CD8-positive, alpha-beta memory T cell (primary cell): ENCODE measurements around the gene NTM. TPM values are rescaled to one million over a fixed set of nuclear protein-coding genes. Genes with fewer than 3 reads are reported as not detected.

Experiments
- CTCF ChIA-PET: fragments of 350-600 bp; sonication (Branson Sonifier 250); formaldehyde crosslinking; loops from one replicate; lab custom pipeline; 2021; ENCODE audit warnings: antibody characterized with exemption; lab: Charles Lee
- POLR2A ChIA-PET: fragments of 350-600 bp; sonication (Branson Sonifier 250); formaldehyde crosslinking; loops from one replicate; lab custom pipeline; 2021; ENCODE audit warnings: antibody characterized with exemption; lab: Charles Lee
- DNase-seq, 5 donors: peaks; one replicate each; pipeline versions ENCODE4 v3.0.0 to v3.0.0-alpha.2; 2020 to 2022; ENCODE audit warnings: mixed read lengths in 1 of 5
- H3K27ac ChIP-seq: one replicate; pipeline ENCODE4 v1.7.0; 2013; ENCODE audit warnings: low read depth, mild to moderate bottlenecking, low read length, moderate library complexity
- H3K27me3 ChIP-seq: 2 replicates; pipeline ENCODE4 v1.7.0; 2013; ENCODE audit warnings: low read length, mild to moderate bottlenecking; ENCODE audit not compliant: insufficient read depth, poor library complexity, severe bottlenecking
- H3K36me3 ChIP-seq: 2 replicates; pipeline ENCODE4 v1.7.0; 2013; ENCODE audit warnings: mild to moderate bottlenecking, low read length, moderate library complexity; ENCODE audit not compliant: insufficient read depth
- H3K4me1 ChIP-seq: 2 replicates; pipeline ENCODE4 v1.7.0; 2013; ENCODE audit warnings: mild to moderate bottlenecking, low read length, moderate library complexity; ENCODE audit not compliant: insufficient read depth
- H3K4me3 ChIP-seq: 2 replicates; pipeline ENCODE4 v1.7.0; 2013; ENCODE audit warnings: mild to moderate bottlenecking, low read length
- H3K9me3 ChIP-seq: 2 replicates; pipeline ENCODE4 v1.7.0; 2013; ENCODE audit warnings: mild to moderate bottlenecking, low read length
- H3K27ac Mint-ChIP-seq, 8 donors: one replicate each; pipeline ENCODE4 v1.8.0; 2020 to 2021; ENCODE audit warnings: mixed read lengths in 8 of 8, mild to moderate bottlenecking in 6 of 8, inconsistent platforms in 3 of 8, moderate library complexity in 3 of 8
- H3K27me3 Mint-ChIP-seq, 2 donors: one replicate each; pipeline ENCODE4 v1.8.0; 2020 to 2021; ENCODE audit warnings: mixed read lengths in 2 of 2, mild to moderate bottlenecking in 1 of 2, moderate library complexity in 1 of 2
- H3K36me3 Mint-ChIP-seq, 3 donors: one replicate each; pipeline ENCODE4 v1.8.0; 2020 to 2021; ENCODE audit warnings: mixed read lengths in 3 of 3, inconsistent platforms in 1 of 3, mild to moderate bottlenecking in 1 of 3
- H3K4me1 Mint-ChIP-seq, 3 donors: one replicate each; pipeline ENCODE4 v1.8.0; 2020 to 2021; ENCODE audit warnings: mixed read lengths in 3 of 3, inconsistent platforms in 1 of 3, mild to moderate bottlenecking in 1 of 3
- H3K4me3 Mint-ChIP-seq, 7 donors: one replicate each; pipeline ENCODE4 v1.8.0; 2020 to 2021; ENCODE audit warnings: mixed read lengths in 7 of 7, mild to moderate bottlenecking in 6 of 7, moderate library complexity in 4 of 7, inconsistent platforms in 2 of 7
- H3K9me3 Mint-ChIP-seq, 5 donors: one replicate each; pipeline ENCODE4 v1.8.0; 2020 to 2022; ENCODE audit warnings: mixed read lengths in 5 of 5, mild to moderate bottlenecking in 3 of 5, moderate library complexity in 2 of 5, inconsistent platforms in 1 of 5
- polyA plus RNA-seq: library from polyadenylated mRNA; unstranded; fragments of 300-500 nt; fragmentation: Illumina TruSeq; gene quantifications from one replicate; pipeline ENCODE4 v1.2.3, GENCODE V29; 2021
- total RNA-seq, 2 experiments: library from RNA; stranded (reverse); gene quantifications; one replicate each; pipeline ENCODE4 v1.2.3, GENCODE V29; 2021

The NTM gene
- total and polyA plus RNA-seq, 3 experiments from 2014 or later = not detected

DNA sequence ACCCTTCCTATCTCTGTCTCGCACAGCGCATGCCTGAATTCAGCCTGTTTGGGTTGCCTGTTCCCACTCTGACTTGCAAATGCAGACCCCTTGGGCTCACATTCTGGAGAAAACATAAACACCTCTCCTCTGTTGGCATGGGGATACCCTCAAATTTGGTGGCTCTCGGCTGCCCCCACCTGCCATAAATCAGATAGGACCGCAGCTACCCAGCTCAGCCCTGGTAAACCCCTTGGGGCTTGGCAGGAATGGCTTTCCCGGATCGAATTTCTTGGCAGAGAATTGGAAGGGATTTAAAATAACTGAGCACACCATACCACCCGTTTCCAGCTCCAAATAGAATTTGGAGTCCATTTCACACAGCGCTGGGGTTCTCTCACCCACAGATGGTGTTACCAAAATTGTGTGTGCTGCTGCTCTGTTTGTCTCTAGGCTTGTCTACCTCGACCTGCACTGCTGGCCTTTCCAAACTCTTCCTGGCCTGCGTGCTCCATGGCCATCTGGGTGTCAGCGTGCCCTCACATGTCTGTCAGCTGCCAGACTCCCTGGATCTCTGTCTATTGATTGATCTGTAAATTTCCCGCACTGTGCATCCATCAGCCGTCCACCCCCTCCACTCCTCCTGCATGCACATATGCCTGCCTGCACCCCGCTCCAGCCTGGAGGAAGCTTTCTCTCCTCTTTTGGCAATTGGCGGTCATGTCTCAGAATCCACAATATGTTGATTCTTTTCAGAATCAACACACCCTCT, 134.0 kb downstream of the NTM start:
- Mint-ChIP-seq H3K36me3 (no peaks in the 10 kb centered on the region), H3K27me3 (no peaks in the 10 kb centered on the region), H3K9me3 (peaks cover 0 to 4% (median 2%) of the 10 kb centered on the region in 5 donors), H3K27ac (no peak overlapping the region), H3K4me3 (no peak overlapping the region), H3K4me1 (no peaks in the 10 kb centered on the region)
- Histone ChIP-seq H3K4me3 (no peak overlapping the region), H3K4me1 (no peaks in the 10 kb centered on the region), H3K27ac (no peak overlapping the region), H3K9me3 (no peaks in the 10 kb centered on the region), H3K27me3 (no peaks in the 10 kb centered on the region), H3K36me3 (no peaks in the 10 kb centered on the region)
- CTCF ChIA-PET = no interaction called here
- POLR2A ChIA-PET = no interaction called here
- no peak for DNase-seq

DNA sequence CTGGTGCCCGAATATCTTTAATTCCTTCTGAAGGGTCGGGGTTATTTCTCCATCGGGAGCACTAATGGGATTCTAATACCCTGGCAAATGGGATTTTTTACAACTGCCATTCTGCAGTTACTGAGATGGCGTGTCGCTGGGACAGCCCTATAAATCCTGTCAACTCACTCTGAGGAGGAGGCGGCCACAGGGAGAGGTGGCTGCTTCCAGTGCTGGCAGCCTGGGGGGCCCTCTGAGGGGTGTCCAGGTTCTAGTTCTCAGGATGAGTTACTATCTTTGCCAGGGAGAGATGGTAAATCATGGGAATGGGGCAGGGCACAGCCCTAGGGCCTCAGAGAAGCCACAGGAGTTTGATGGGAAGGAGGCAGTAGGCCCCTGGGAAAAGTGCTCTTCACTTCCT, 135.9 kb downstream of the NTM start:
- H3K9me3 Mint-ChIP-seq = peaks cover 0 to 4% (median 2%) of the 10 kb centered on the region in 5 donors
- no peaks in the 10 kb centered on the region for H3K27me3 Mint-ChIP-seq
- H3K36me3 ChIP-seq = no peaks in the 10 kb centered on the region
- POLR2A ChIA-PET = no interaction called here
- DNase-seq = no peak
- H3K27me3 ChIP-seq = no peaks in the 10 kb centered on the region
- H3K9me3 ChIP-seq = no peaks in the 10 kb centered on the region
- H3K4me3 Mint-ChIP-seq = no peak overlapping the region
- H3K4me3 ChIP-seq = no peak overlapping the region
- no peaks in the 10 kb centered on the region for H3K36me3 Mint-ChIP-seq
- H3K27ac ChIP-seq = no peak overlapping the region
- no peaks in the 10 kb centered on the region for H3K4me1 ChIP-seq
- H3K27ac Mint-ChIP-seq = no peak overlapping the region
- H3K4me1 Mint-ChIP-seq = no peaks in the 10 kb centered on the region
- CTCF ChIA-PET = no interaction called here

DNA sequence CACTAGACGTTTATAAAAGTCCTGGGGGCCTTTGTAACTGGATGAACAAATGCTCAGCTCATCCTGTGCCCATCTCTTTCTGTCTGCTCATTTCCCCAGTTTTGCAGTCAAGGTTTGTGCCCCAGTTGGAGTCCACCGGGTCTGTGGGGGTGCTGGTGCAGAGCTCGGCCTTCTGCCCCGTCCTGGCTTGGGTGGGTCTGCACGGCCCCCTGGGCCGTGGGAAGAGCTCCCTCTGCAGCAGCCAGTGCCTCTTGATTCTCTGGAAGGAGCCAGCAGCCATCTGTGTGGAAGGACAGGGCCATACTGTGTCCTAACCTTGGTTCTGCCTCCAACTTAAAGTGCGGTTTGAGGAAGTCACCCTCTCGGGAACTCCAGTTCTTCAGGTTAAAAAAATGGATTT, 140.2 kb downstream of the NTM start:
- ChIA-PET POLR2A (no interaction called here), CTCF (no interaction called here)
- H3K36me3 Mint-ChIP-seq = no peaks in the 10 kb centered on the region
- no peaks in the 10 kb centered on the region for H3K36me3 ChIP-seq
- H3K4me1 Mint-ChIP-seq = no peaks in the 10 kb centered on the region
- H3K27ac ChIP-seq = no peak overlapping the region
- peaks cover 0 to 3% (median 0%) of the 10 kb centered on the region in 5 donors for H3K9me3 Mint-ChIP-seq
- H3K4me1 ChIP-seq = no peaks in the 10 kb centered on the region
- no peaks in the 10 kb centered on the region for H3K9me3 ChIP-seq
- no peak overlapping the region for H3K4me3 Mint-ChIP-seq
- no peak for DNase-seq
- H3K27me3 ChIP-seq = no peaks in the 10 kb centered on the region
- H3K27me3 Mint-ChIP-seq = no peaks in the 10 kb centered on the region
- H3K27ac Mint-ChIP-seq = no peak overlapping the region
- no peak overlapping the region for H3K4me3 ChIP-seq

DNA sequence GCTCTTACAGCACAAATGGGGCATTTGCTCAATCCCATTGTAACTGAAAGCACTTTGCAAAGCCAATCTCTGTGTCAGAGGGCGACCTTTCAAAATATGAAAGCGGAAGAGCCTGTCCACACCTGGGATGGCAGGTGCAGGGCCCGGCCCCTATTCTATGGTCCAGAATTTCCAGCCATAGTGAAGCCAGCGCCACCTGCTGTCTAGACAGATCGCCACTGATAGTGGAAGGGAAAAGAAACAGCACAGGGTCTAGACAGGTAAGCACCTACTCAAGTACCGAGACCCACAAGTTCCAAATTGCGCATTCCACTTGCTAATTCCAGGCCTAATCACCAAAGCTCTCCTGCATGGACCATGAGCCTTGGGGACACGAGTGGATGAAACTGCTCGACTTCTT, 141.4 kb downstream of the NTM start:
- CTCF ChIA-PET = no interaction called here
- no peak overlapping the region for H3K27ac Mint-ChIP-seq

DNA sequence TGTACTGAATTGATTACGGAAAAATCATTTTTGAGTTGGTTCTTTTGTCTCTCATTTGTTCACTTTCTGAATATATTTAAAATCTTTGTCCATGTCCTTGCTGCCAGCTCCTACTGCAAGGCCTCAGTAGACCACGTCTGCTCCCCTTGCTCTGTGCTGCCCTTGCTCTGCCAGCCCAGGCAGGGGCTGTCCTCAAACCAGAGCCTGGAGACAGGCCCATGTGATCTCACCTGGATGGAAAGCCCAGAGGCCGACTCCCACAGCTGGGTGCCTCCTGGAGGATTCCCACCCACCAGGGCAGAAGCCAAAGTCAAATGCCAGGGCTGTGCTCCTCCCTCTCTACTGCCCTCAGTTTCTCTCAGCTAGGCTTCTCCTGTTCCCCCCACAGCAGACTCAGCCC, 141.8 kb downstream of the NTM start:
- POLR2A ChIA-PET = no interaction called here
- Histone ChIP-seq H3K9me3 (no peaks in the 10 kb centered on the region), H3K4me3 (no peak overlapping the region), H3K36me3 (no peaks in the 10 kb centered on the region), H3K4me1 (no peaks in the 10 kb centered on the region), H3K27me3 (no peaks in the 10 kb centered on the region), H3K27ac (no peak overlapping the region)
- H3K4me3 Mint-ChIP-seq = no peak overlapping the region
- H3K4me1 Mint-ChIP-seq = no peaks in the 10 kb centered on the region
- no peaks in the 10 kb centered on the region for H3K27me3 Mint-ChIP-seq
- no peak for DNase-seq
- no peak overlapping the region for H3K27ac Mint-ChIP-seq
- H3K9me3 Mint-ChIP-seq = peaks cover 0 to 3% (median 0%) of the 10 kb centered on the region in 5 donors
- no peaks in the 10 kb centered on the region for H3K36me3 Mint-ChIP-seq
- CTCF ChIA-PET = no interaction called here

More for the DNA sequence above, 141.4 kb downstream of the NTM start:
- H3K27ac ChIP-seq = no peak overlapping the region
- DNase-seq = no peak
- no peaks in the 10 kb centered on the region for H3K27me3 Mint-ChIP-seq
- no peaks in the 10 kb centered on the region for H3K36me3 Mint-ChIP-seq
- no peaks in the 10 kb centered on the region for H3K27me3 ChIP-seq
- H3K36me3 ChIP-seq = no peaks in the 10 kb centered on the region
- no peak overlapping the region for H3K4me3 ChIP-seq
- no peak overlapping the region for H3K4me3 Mint-ChIP-seq
- H3K9me3 ChIP-seq = no peaks in the 10 kb centered on the region
- H3K9me3 Mint-ChIP-seq = peaks cover 0 to 3% (median 0%) of the 10 kb centered on the region in 5 donors
- POLR2A ChIA-PET = no interaction called here
- no peaks in the 10 kb centered on the region for H3K4me1 ChIP-seq
- H3K4me1 Mint-ChIP-seq = no peaks in the 10 kb centered on the region

DNA sequence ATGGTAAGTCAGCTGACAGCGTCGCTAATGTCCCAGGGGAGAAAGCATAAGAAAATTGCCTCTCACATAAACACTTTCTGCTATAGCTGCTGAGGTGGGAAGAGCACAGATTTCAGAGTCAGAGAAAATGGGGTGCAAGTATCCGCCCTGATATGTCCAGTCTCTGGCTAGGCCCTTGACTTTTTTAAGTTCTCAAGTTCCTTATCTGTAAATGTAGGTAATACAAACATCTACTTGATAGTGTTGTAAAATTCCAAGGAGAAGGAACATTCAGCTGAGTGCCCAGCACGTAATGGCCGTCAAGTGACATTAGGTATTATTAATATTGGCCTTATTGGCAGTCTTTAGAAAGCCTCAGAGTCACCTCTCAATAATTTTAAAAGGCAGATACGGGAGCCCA, 143.6 kb downstream of the NTM start:
- H3K27ac Mint-ChIP-seq = no peak overlapping the region
- Histone ChIP-seq H3K9me3 (no peaks in the 10 kb centered on the region), H3K4me3 (no peak overlapping the region), H3K27me3 (no peaks in the 10 kb centered on the region), H3K27ac (no peak overlapping the region), H3K36me3 (no peaks in the 10 kb centered on the region), H3K4me1 (no peaks in the 10 kb centered on the region)
- peaks cover 0 to 3% (median 0%) of the 10 kb centered on the region in 5 donors for H3K9me3 Mint-ChIP-seq
- ChIA-PET POLR2A (no interaction called here), CTCF (no interaction called here)
- no peaks in the 10 kb centered on the region for H3K27me3 Mint-ChIP-seq
- no peaks in the 10 kb centered on the region for H3K4me1 Mint-ChIP-seq
- H3K4me3 Mint-ChIP-seq = no peak overlapping the region
- H3K36me3 Mint-ChIP-seq = no peaks in the 10 kb centered on the region
- DNase-seq = no peak

DNA sequence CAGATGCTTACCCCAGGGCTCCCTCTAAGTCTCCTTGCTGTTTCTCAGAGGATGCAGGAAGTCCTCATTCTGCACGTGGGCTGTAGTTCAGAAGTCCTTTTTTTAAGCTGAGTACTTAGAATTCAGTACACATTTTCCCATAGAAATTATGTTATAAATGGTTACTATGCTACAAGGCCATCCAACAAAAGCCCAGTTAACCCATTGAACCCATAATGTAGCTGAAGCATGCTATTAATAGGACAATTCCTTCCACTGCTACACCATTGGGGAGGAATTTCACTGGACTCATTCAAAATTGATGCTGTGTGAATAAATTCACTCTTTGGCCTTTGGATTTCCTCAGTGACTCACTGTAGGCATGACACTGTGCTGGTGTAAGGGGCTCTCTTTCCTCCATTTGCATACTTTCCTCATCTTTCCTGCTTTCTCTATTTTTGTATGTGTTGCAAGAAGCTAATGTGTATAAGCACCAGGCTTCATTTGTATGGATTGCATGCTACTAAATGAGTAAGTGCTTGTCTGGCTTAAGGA, 148.0 kb downstream of the NTM start:
- Histone ChIP-seq H3K4me3 (no peak overlapping the region), H3K27ac (no peak overlapping the region), H3K27me3 (no peaks in the 10 kb centered on the region), H3K4me1 (no peaks in the 10 kb centered on the region), H3K36me3 (no peaks in the 10 kb centered on the region), H3K9me3 (no peaks in the 10 kb centered on the region)
- Mint-ChIP-seq H3K4me1 (no peaks in the 10 kb centered on the region), H3K27ac (no peak overlapping the region), H3K4me3 (no peak overlapping the region), H3K27me3 (peaks cover 0 to 1% of the 10 kb centered on the region in 2 donors), H3K36me3 (no peaks in the 10 kb centered on the region), H3K9me3 (peaks cover 0 to 4% (median 0%) of the 10 kb centered on the region in 5 donors)
- POLR2A ChIA-PET = no interaction called here
- no peak for DNase-seq
- CTCF ChIA-PET = no interaction called here

DNA sequence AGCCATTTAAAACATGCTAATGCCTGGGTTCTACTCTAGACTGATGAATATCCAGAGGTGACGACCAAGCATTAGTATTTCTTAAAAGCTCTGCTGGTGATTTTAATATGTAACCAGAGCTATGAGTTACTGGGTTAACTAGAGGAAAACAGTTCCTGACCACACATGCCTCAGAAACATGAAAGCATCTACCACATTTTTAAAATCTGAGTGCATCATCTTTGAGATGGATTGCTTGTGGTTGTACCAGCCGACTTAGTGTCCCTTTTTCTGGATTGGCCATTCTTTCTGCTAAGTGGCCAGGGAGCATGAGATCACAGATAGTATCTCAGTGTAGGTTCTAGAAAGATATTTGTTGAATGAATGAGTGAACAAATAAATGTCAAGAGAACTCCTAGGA, 152.4 kb downstream of the NTM start:
- Mint-ChIP-seq H3K27me3 (peaks cover 0 to 3% of the 10 kb centered on the region in 2 donors), H3K27ac (no peak overlapping the region), H3K9me3 (peaks cover 0 to 9% (median 0%) of the 10 kb centered on the region in 5 donors), H3K4me3 (no peak overlapping the region), H3K4me1 (no peaks in the 10 kb centered on the region), H3K36me3 (no peaks in the 10 kb centered on the region)
- Histone ChIP-seq H3K27ac (no peak overlapping the region), H3K4me3 (no peak overlapping the region), H3K4me1 (no peaks in the 10 kb centered on the region), H3K27me3 (no peaks in the 10 kb centered on the region), H3K9me3 (no peaks in the 10 kb centered on the region), H3K36me3 (no peaks in the 10 kb centered on the region)
- POLR2A ChIA-PET = no interaction called here
- DNase-seq = no peak
- CTCF ChIA-PET = interaction anchor here (1.0 to 1.4 kb wide), 2 partner anchors 9 to 16 kb away, joined by 3 to 4 read pairs; no protein-coding TSS in a partner anchor
